DMS114 treated with DMSO at 0.1 percent for 48 hours (cell line): ENCODE measurements around the gene TBATA.

Source experiments
- DNase-seq: peaks from one replicate; lab custom pipeline; 2025; ENCODE audit not compliant: unreplicated experiment; lab: John Stamatoyannopoulos, UW

TBATA gene

GRCh38 chr10:70745555-70745954 lies 39.6 kb downstream of the TBATA start:
- no peak for DNase-seq

- DNase-seq = no peak
These were observed 40.5 kb downstream of the TBATA start for GRCh38 chr10:70744617-70745143.

DNA sequence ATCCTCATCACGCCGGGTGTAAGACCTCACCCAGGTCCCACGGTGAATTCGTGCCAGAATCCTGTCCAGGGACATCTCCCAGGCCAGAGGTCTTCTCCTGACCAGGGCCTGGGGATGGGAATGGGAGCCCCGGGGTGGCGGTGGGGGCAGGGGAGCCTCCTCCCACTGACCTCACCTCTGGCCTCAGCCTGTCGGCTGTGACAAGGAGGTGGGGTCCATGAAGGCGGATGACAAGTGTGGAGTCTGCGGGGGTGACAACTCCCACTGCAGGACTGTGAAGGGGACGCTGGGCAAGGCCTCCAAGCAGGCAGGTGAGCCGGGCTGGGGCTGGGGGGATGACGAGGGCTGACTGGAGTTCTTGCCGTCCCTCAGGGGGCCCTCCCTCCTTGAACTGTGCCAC lies 41.3 kb downstream of the TBATA start:
- DNase-seq = no peak

- no peak for DNase-seq
These were observed 41.8 kb downstream of the TBATA start for GRCh38 chr10:70743430-70743788.

GRCh38 chr10:70742537-70743429 lies 42.4 kb downstream of the TBATA start:
- no peak for DNase-seq

DNA sequence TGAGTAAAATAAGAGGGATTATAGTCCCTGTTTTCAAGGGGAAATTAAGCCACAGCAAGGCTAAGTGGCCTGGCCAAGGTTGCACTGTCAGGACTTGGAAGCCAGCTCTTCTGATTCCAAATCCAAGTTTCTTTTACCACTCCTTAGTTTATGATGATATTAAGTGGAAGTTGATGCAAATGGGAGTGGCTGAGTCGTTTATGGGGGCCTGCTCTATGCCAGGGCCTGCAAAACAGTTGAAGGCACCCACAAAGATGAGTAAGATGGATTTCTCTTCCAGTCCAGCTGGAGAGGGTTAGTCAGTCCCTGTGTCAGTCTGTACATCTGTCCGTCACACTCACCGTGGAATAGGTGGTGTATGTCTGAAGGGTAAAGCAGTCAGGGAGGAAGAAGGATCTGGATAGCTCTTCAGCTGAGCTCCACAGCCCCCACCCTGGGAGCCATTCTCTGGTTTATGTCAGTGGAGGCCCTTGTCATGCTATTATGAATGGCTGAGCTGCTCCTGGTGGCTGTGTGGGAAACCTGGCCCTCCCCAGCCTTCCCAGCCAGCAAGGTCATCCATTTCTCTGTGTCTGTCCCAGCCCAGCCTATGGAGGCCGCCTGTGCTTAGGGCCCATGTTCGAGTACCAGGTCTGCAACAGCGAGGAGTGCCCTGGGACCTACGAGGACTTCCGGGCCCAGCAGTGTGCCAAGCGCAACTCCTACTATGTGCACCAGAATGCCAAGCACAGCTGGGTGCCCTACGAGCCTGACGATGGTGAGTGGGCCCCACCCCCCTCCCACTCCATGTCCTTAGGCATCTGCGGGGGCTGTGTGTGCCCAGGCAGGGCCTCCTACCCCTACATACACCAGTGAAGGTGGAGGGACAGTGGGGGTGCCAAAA lies 44.5 kb downstream of the TBATA start:
- DNase-seq = no peak

DNA sequence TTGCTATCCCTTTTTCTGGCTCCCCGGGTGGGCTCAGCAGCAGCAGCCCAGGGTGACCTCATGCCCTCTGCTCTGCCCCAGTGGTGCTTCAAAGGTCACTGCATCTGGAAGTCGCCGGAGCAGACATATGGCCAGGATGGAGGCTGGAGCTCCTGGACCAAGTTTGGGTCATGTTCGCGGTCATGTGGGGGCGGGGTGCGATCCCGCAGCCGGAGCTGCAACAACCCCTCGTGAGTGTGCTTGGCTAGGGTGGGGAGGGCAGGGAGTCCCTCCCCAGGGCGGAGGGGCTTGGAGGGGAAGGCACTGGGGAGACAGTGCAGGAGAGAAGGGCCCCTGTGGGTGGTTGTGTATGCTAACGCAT lies 46.4 kb downstream of the TBATA start:
- DNase-seq = no peak

GRCh38 chr10:70738006-70738760 lies 47.0 kb downstream of the TBATA start:
- DNase-seq = no peak

- no peak for DNase-seq
These were observed 47.9 kb downstream of the TBATA start for GRCh38 chr10:70737250-70737649.

DNA sequence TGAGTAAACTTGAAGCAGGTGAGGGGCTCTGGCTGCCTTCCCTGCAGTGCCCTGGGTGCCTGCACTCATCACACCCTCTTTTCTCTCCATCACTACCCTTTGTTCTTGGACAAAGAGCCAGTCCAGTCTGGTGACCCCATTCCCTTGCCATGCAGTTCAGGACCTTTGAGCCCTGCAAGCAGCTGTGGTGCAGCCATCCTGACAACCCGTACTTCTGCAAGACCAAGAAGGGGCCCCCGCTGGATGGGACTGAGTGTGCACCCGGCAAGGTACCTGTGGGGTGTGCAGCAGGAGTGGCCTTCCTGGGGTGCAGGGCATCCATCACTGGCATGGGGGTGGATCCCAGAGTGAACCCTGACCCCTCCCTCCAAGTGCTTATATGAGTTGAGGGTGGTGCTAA lies 48.7 kb downstream of the TBATA start:
- no peak for DNase-seq

GRCh38 chr10:70735161-70735560 lies 50.0 kb downstream of the TBATA start:
- no peak for DNase-seq

DNA sequence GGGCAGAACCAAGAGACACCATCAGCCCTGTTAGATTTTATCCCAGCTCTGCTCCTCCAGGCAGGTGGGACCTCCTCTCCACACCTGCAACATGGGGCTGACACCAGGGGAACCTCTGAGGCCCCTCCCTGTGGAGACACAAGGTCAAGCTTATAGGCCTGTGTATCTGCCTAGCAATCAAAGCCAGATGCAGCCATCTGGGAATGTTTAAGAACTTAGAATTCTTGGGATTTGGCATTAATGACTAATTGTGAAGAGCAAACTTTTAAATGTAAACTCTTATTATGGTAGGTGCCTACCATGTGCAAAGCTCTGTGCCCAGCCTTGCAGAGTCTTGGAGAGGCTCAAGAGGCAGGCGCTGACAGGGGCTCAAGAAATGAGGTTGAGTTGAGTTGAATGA lies 52.1 kb downstream of the TBATA start:
- DNase-seq = no peak

DNA sequence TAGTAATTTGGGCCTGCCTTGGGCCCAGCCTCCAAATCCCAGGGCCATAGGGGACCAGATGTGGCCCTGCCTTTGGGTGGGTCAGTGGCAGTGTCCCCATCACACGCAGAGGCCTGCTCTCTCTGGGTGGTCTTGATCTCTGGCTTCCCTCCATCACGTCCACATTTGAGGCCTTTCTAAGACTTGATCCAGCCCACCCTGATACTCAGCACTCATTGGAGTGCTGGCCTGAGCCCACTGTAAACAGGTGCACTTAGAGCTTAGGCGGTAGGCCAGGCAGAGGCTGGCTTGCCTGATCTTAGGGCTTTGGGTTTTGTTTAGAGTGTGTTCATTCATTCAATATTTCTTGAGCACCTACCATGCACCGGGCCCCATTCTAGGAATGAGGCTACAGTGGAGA lies 52.6 kb downstream of the TBATA start:
- DNase-seq = no peak

DNA sequence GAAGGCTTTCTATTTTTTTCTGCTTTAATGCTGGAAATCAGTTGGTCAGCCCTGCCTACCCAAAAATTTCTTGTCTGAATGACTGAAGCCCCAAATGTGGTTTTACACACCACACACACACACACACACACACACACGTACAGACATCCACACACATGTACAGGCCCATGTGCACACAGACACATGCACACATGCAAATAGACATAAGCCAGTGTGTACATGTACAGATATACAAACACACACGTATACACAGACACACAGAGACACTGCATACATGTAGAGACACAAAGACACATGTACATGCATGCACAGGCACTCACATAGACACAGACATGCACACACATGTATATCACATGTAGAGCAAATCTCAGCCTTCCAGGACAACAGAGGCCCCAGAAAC lies 54.2 kb downstream of the TBATA start:
- no peak for DNase-seq

DNA sequence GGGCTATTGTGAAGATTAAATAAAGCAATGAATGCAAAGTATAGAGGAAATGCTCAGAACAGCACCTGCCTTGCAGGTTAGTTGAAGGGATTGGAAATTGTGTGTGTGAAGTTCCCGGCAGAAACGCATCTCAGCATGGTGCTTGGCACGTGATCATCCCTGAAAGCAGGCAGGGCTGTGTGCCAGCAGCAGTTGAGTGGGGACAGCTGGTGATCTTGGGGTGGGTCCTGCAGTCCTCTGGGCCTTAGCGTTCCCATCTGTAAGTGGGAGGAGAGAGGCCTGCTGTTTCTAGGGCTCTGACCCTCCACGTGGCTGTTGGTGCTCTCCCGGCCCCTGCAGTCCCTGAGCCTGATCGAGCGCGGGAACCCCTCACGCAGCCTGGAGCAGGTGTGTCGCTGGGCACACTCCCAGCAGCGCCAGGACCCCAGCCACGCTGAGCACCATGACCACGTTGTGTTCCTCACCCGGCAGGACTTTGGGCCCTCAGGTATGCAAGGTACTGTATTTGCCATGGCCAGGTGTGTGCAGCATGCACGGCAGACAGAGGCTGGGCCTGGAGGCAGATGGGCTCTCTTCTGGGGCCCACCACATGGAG lies 55.3 kb downstream of the TBATA start:
- DNase-seq = no peak

DNA sequence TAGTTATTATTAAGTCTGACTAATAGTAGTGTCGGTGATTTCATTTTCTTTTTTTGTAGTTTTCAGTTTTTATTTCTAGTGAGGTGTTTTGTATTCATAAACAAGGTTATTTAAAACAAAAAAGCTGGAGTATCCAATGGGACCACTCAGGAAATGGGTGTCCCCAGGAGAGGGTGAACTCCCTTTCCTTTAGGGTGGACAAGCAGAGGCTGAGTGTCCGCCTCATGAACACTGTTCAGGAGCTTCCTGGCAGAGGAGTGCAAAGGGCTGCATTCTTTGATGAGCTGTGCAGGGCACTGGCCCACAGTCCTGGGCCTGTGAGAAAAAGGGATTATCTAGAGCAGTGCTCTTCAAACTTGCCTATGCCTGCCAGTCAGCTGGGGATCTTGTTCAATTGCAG lies 56.8 kb downstream of the TBATA start:
- no peak for DNase-seq

DNA sequence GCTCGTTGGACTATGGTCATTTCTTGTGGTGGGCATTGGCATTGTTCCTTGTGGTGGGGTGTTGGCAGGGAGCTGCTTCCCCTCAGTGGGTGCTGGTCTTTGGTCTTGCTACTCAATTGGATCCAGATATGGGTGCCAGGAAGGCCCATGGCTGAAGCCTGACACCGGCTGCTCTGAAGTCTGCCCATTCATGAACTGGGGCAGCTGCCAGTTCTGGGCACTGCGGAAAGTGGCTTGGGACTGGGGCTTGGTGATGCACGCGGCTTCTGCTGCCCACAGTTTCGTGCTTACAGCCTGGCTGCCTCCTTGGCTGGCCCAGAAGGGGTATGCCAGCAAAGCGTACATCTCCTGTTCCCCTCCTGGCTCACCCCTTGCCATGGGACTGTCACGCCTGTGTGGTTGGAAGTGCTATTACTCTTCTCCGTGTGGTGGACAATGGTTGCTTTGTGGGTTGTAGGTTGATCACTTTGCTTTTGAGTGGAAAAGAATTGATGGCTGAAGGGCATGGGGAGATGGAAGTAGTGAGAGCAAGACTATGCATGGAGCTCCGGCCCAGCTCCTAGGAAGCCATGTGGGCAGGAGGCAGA lies 58.2 kb downstream of the TBATA start:
- DNase-seq = no peak

GRCh38 chr10:70723771-70724170 lies 61.4 kb downstream of the TBATA start:
- no peak for DNase-seq

DNA sequence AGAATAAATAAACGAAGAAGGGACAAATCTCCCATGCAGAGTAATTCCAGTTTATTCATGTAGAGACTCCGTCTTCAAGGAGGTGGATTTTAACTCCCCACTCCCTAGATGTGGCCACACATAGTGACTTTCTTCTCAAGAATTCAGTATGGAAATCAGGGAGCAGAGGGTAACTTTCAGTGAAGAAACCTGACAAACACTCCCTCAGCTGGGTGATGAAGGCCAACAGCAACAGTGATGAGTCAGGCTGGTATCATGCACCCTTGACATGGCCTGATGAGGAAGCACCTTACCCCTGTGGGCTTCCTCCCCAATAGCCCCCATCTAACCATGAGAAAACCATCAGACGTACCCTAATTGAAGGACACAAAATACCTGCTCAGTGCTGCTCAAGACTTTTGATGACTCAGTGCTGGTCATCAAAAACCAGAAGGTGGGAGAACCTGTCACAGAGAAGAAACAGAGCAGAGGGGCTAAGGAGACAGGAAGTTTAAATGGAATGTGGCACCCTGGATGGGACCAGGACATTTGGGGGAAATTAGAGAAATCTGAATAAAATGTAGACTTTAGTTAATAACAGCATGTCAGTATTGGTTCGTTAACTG lies 62.3 kb downstream of the TBATA start:
- no peak for DNase-seq
